GM21619 (cell line): ENCODE data around the gene TJP3.

ENCODE experiments used
- ATAC-seq: cut with Tn5 transposase; IDR thresholded peaks from one replicate; pipeline ENCODE4 v1.9.1; 2021; ENCODE audit not compliant: unreplicated experiment

TJP3 gene

GRCh38 chr19:3712663-3713611 lies 4.8 kb downstream of the TJP3 start:
- ATAC-seq: no peak

GRCh38 chr19:3716147-3716668 lies 8.0 kb downstream of the TJP3 start:
- ATAC-seq: no peak

- ATAC-seq: no peak
These were observed 11.7 kb downstream of the TJP3 start for GRCh38 chr19:3719868-3720267.

- ATAC-seq: no peak
These were observed 12.2 kb downstream of the TJP3 start for GRCh38 chr19:3720349-3720917.

- ATAC-seq: no peak
These were observed 13.1 kb downstream of the TJP3 start for GRCh38 chr19:3721131-3721886.

GRCh38 chr19:3721887-3722442 lies 13.8 kb downstream of the TJP3 start:
- ATAC-seq: no peak

- ATAC-seq: no peak
These were observed 14.4 kb downstream of the TJP3 start for GRCh38 chr19:3722443-3723109.

GRCh38 chr19:3723110-3723488 lies 14.9 kb downstream of the TJP3 start:
- no peak for ATAC-seq

GRCh38 chr19:3723883-3724282 lies 15.7 kb downstream of the TJP3 start:
- no peak for ATAC-seq

- ATAC-seq: no peak
These were observed 16.9 kb downstream of the TJP3 start for GRCh38 chr19:3725121-3725520.

GRCh38 chr19:3725640-3726310 lies 17.6 kb downstream of the TJP3 start:
- ATAC-seq: no peak

GRCh38 chr19:3730457-3730958 lies 22.3 kb downstream of the TJP3 start:
- ATAC-seq: no peak

GRCh38 chr19:3732108-3732507 lies 23.9 kb downstream of the TJP3 start:
- ATAC-seq: no peak

GRCh38 chr19:3733549-3734309 lies 25.5 kb downstream of the TJP3 start:
- ATAC-seq: no peak

- ATAC-seq: no peak
These were observed 26.1 kb downstream of the TJP3 start for GRCh38 chr19:3734310-3734600.

GRCh38 chr19:3736106-3736724 lies 28.0 kb downstream of the TJP3 start:
- no peak for ATAC-seq

GRCh38 chr19:3737487-3738205 lies 29.5 kb downstream of the TJP3 start:
- ATAC-seq: no peak

- no peak for ATAC-seq
These were observed 30.5 kb downstream of the TJP3 start for GRCh38 chr19:3738477-3739220.
